Fibroblast of lung (primary cell): ENCODE results near the gene ZACN.

ENCODE experiments used
- EZH2 ChIP-seq: IDR thresholded peaks from 2 replicates; pipeline ENCODE4 v1.5.1; 2012; ENCODE audit warnings: low read length, control low read depth, mild to moderate bottlenecking; ENCODE audit errors: missing control alignments
- TF ChIP-seq, protein P1 (sequence below), 2 donors: IDR thresholded peaks in 1 of 2; conservative IDR thresholded peaks in 1 of 2; 1 replicate in 1 of 2; 2 replicates in 1 of 2; pipeline ENCODE4 v1.5.1; 2011 to 2012; ENCODE audit warnings: low read length in 2 of 2, control low read depth in 1 of 2, inconsistent platforms in 1 of 2, low read depth in 1 of 2, mild to moderate bottlenecking in 1 of 2

DNA sequence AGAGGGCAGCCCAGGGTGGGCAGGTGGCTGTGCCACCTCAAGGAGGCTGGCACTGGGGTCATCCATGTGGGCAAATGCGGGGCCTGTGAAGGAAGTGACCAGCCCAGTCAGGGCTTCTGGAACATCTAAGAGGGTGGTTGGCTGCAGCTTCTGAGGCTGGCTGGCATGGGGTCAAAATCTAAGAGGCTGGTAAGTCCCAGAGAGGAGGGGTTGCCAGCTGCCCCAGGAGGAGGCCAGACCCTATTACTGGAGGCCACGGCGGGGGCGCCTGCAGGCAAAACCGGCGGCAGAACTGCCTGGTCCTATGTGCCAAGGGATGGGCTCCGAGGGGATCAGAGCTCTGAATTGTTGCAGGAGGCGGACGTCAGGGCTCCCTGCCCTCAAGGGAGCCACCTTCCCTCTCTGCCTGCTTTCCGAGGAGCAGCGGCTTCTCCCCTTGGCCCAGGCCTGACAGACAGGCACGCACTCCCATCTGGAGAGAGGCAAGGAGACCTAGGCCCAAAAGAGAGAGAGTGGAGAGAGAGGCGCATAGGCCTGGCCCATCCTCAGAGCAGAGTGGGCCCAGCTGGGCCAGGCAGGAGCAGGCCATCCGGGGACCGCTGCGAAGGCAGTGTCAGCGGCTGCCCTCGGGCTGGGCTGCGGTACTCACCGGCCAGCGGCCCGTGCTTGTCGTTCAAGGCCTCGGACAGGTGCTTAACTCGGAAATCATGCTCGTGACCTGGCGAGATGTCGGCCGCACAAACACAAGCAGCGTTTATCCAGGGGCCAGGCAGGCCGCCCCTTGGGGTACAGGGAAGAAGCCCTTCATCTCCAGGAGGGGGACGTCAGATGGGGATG lies 10.9 kb downstream of the ZACN start:
- TF ChIP-seq, protein P1, sequence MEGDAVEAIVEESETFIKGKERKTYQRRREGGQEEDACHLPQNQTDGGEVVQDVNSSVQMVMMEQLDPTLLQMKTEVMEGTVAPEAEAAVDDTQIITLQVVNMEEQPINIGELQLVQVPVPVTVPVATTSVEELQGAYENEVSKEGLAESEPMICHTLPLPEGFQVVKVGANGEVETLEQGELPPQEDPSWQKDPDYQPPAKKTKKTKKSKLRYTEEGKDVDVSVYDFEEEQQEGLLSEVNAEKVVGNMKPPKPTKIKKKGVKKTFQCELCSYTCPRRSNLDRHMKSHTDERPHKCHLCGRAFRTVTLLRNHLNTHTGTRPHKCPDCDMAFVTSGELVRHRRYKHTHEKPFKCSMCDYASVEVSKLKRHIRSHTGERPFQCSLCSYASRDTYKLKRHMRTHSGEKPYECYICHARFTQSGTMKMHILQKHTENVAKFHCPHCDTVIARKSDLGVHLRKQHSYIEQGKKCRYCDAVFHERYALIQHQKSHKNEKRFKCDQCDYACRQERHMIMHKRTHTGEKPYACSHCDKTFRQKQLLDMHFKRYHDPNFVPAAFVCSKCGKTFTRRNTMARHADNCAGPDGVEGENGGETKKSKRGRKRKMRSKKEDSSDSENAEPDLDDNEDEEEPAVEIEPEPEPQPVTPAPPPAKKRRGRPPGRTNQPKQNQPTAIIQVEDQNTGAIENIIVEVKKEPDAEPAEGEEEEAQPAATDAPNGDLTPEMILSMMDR (conservative IDR thresholded peaks at IDR 0.05 in 1 of 2, IDR thresholded peaks at IDR 0.05 in 1 of 2; ENCODE audit: low read depth in 1 of 2, low read length in 2 of 2): no peak
- TF ChIP-seq EZH2: no peak
